Panc1 (cell line): ENCODE results near the gene TPRN. TPM values are rescaled to one million over a fixed set of nuclear protein-coding genes. Genes with fewer than 3 reads are reported as not detected.

Experiments used
- ATAC-seq: fragments of 200-7000 bp; cut with Tn5 transposase; 2 replicates; pipeline ENCODE4 v1.9.1; 2020; ENCODE audit warnings: mild to moderate bottlenecking, moderate library complexity
- BruUV-seq: library from RNA; stranded (reverse); fragments of 400-500 nt; replicated peaks from 2 replicates; lab custom pipeline; 2021; lab: Mats Ljungman, UMichigan
- CTCF ChIA-PET: fragments of 300-600 bp; sonication (Branson Sonifier 250); formaldehyde crosslinking; loops from one replicate; lab custom pipeline; 2022; ENCODE audit warnings: antibody characterized with exemption; lab: Charles Lee
- POLR2A ChIA-PET: fragments of 300-600 bp; sonication (Branson Sonifier 250); formaldehyde crosslinking; loops from one replicate; lab custom pipeline; 2022; ENCODE audit warnings: antibody characterized with exemption; lab: Charles Lee
- DNase-seq: peaks from one replicate; pipeline ENCODE4 v3.0.0-alpha.2; 2010; ENCODE audit warnings: low read depth, low spot score
- H3K27ac ChIP-seq: 2 replicates; pipeline ENCODE4 v1.5.1; 2011; ENCODE audit warnings: mild to moderate bottlenecking, low read length, inconsistent platforms
- H3K27me3 ChIP-seq: fragments of 200-500 bp; sonication (Bioruptor generic); 2 replicates; pipeline ENCODE4 v1.6.0; 2014; ENCODE audit warnings: low read length, inconsistent platforms; ENCODE audit not compliant: control insufficient read depth, insufficient read depth
- H3K36me3 ChIP-seq: fragments of 200-500 bp; sonication (Bioruptor generic); 2 replicates; pipeline ENCODE4 v1.5.1; 2014; ENCODE audit warnings: inconsistent platforms, mild to moderate bottlenecking, low read length, moderate library complexity; ENCODE audit not compliant: control insufficient read depth, insufficient read depth
- H3K4me1 ChIP-seq: 2 replicates; pipeline ENCODE4 v1.5.1; 2011; ENCODE audit warnings: inconsistent platforms, mild to moderate bottlenecking, low read length, moderate library complexity; ENCODE audit not compliant: control insufficient read depth, insufficient read depth
- H3K4me3 ChIP-seq, 2 experiments: 2 replicates each; pipeline ENCODE4 v1.5.1; 2011 to 2012; ENCODE audit warnings: low read depth in 2 of 2, low read length in 2 of 2, mild to moderate bottlenecking in 2 of 2, inconsistent platforms in 1 of 2, moderate library complexity in 1 of 2
- H3K9me3 ChIP-seq: fragments of 200-500 bp; sonication (Bioruptor generic); 2 replicates; pipeline ENCODE4 v1.5.1; 2014; ENCODE audit warnings: low read depth, mild to moderate bottlenecking, inconsistent platforms, low read length, moderate library complexity; ENCODE audit not compliant: control insufficient read depth, insufficient read depth
- POLR2AphosphoS5 ChIP-seq: IDR thresholded peaks from 2 replicates; pipeline ENCODE4 v1.6.1; 2012; ENCODE audit warnings: mild to moderate bottlenecking, low read depth, low read length, moderate library complexity
- REST ChIP-seq, 2 experiments: IDR thresholded peaks; 2 replicates each; pipeline ENCODE4 v1.6.1; 2011 to 2012; ENCODE audit warnings: low read depth in 2 of 2, control low read depth in 1 of 2, low read length in 1 of 2, mild to moderate bottlenecking in 1 of 2, moderate library complexity in 1 of 2; ENCODE audit not compliant: insufficient read depth in 1 of 2
- SIN3A ChIP-seq: IDR thresholded peaks from 2 replicates; pipeline ENCODE4 v1.6.1; 2012; ENCODE audit warnings: low read depth, mild to moderate bottlenecking, low read length, moderate library complexity, borderline replicate concordance; ENCODE audit not compliant: insufficient read depth
- TCF7L2 ChIP-seq: IDR thresholded peaks from 2 replicates; pipeline ENCODE4 v1.6.1; 2011; ENCODE audit warnings: mild to moderate bottlenecking, low read depth, low read length, inconsistent platforms
- in situ Hi-C: cut with HindIII; loops from 2 replicates; pipeline ENCODE4 v1.10.0; 2016; ENCODE audit warnings: low sequenced_read_pairs, low pct_unique_long_range_greater_than_20kb
- intact Hi-C: fragments of 100-400 bp; cut with micrococcal nuclease; formaldehyde crosslinking; loops from one replicate; pipeline ENCODE4 v1.10.0; 2022; ENCODE audit not compliant: unreplicated experiment
- total RNA-seq: library from RNA; stranded (reverse); gene quantifications from one replicate; pipeline ENCODE4 v1.2.1, GENCODE V29; 2021; ENCODE audit not compliant: unreplicated experiment
- TF ChIP-seq, protein P1 (sequence below): fragments of 450-650 bp; IDR thresholded peaks from 2 replicates; pipeline ENCODE4 v1.5.1; 2017; ENCODE audit warnings: mild to moderate bottlenecking

Gene TPRN
- total RNA-seq, 1 experiment from 2014 or later: 21.7 TPM

DNA sequence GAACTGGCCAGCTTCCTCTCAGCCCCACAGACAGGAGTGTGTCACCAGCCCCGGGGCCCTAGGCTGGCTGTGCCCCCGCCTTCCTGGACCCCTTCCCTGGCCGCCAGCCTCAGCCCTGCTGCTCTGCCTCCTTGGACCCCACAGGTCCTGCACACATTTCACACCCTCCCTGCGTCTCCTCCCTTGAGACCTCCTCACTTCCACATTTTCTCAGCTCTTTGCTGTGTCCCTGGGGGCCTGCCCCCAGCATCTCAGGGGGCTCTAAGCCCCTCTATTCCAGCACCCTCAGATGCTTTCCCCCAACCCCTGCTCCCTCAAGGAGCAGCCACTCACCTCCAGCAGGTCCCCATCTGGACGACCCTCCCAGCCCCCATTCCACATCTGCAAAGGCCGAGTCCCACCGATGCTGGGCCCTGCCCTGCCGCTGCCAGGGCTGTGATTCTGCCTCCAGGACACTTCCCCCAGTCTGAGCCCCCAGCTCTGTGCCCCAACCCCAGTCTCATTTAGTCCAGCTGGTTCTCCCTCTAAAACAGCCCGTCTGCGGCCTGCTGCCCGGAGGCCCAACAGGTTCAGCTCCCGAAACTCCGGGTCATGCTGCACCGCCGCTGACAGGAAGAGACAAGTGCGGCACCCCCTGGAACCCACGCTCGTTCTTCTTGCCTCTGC, 34.4 kb upstream of the TPRN start:
- Histone ChIP-seq H3K27me3 (no peaks in the 10 kb centered on the region), H3K4me3 (no peak overlapping the region), H3K4me1 (peaks cover 26% of the 10 kb centered on the region), H3K36me3 (no peaks in the 10 kb centered on the region), H3K9me3 (no peaks in the 10 kb centered on the region), H3K27ac (no peak overlapping the region)
- ATAC-seq (no peak), DNase-seq (no peak)
- ChIA-PET POLR2A (no interaction called here), CTCF (no interaction called here)
- BruUV-seq: no TSS peak
- no peak for TF ChIP-seq REST (IDR thresholded peaks at IDR 0.05; ENCODE audit: insufficient read depth in 1 of 2, low read depth in 2 of 2, low read length in 1 of 2)
- TF ChIP-seq, protein P1, sequence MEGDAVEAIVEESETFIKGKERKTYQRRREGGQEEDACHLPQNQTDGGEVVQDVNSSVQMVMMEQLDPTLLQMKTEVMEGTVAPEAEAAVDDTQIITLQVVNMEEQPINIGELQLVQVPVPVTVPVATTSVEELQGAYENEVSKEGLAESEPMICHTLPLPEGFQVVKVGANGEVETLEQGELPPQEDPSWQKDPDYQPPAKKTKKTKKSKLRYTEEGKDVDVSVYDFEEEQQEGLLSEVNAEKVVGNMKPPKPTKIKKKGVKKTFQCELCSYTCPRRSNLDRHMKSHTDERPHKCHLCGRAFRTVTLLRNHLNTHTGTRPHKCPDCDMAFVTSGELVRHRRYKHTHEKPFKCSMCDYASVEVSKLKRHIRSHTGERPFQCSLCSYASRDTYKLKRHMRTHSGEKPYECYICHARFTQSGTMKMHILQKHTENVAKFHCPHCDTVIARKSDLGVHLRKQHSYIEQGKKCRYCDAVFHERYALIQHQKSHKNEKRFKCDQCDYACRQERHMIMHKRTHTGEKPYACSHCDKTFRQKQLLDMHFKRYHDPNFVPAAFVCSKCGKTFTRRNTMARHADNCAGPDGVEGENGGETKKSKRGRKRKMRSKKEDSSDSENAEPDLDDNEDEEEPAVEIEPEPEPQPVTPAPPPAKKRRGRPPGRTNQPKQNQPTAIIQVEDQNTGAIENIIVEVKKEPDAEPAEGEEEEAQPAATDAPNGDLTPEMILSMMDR: no peak
- no peak for TF ChIP-seq TCF7L2
- no peak for TF ChIP-seq SIN3A
- TF ChIP-seq POLR2AphosphoS5: no peak
- in situ Hi-C loops (no loop called here), intact Hi-C loops (no loop called here)

DNA sequence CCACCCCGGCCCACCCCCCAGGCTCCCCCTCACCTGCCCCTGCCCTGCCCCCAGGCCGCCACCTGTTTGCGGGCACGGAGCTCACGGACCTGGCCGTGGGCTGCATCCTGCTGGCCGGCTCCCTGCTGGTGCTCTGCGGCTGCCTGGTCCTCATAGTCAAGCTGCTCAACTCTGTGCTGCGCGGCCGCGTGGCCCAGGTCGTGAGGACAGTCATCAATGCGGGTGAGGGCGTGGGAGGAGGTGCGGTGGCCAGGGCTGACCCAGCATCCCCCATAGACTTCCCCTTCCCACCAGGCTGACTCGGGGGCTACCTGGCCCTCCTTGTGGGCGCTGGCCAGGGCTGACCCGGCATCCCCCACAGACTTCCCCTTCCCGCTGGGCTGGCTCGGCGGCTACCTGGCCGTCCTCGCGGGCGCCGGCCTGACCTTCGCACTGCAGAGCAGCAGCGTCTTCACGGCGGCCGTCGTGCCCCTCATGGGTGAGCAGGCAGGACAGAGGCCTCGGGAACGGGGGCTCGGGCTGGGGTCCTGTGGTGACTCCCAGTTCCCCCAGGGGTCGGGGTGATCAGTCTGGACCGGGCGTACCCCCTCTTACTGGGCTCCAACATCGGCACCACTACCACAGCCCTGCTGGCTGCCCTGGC, 33.6 kb upstream of the TPRN start:
- no peaks in the 10 kb centered on the region for H3K9me3 ChIP-seq
- H3K4me3 ChIP-seq: no peak overlapping the region
- in situ Hi-C loops (no loop called here), intact Hi-C loops (no loop called here)
- no peak overlapping the region for H3K27ac ChIP-seq
- DNase-seq (no peak), ATAC-seq (no peak)
- H3K36me3 ChIP-seq: no peaks in the 10 kb centered on the region
- H3K4me1 ChIP-seq: peaks cover 26% of the 10 kb centered on the region
- TF ChIP-seq TCF7L2 (no peak), POLR2AphosphoS5 (no peak), REST (IDR thresholded peaks at IDR 0.05; ENCODE audit: insufficient read depth in 1 of 2, low read depth in 2 of 2, low read length in 1 of 2) (no peak), SIN3A (no peak)
- TF ChIP-seq, protein P1: no peak
- ChIA-PET CTCF (interaction anchor here (0.7 kb wide), 1 partner anchor 168 kb away, joined by 8 read pairs; no protein-coding TSS in a partner anchor), POLR2A (no interaction called here)
- H3K27me3 ChIP-seq: no peaks in the 10 kb centered on the region
- no TSS peak for BruUV-seq
